Frontal cortex (tissue), 4 donors: Measurements from ENCODE around the gene ZSWIM5. TPM values are rescaled to one million over a fixed set of nuclear protein-coding genes. Genes with fewer than 3 reads are reported as not detected.
"Not testable (repeated sequence)": the region's sequence is repeated elsewhere in the genome, so short reads cannot be mapped to it uniquely, and the experiment has no call there.

ENCODE experiments used
- DNase-seq, 2 donors: peaks; one replicate each; pipeline ENCODE4 v3.0.0; 2012; ENCODE audit warnings: low spot score in 2 of 2
- FAIRE-seq: peaks from 2 replicates; lab custom pipeline; 2012; peaks lifted over from hg19 to GRCh38; lab: Jason Lieb, UNC
- total RNA-seq: library from RNA; depleted of rRNA; stranded (reverse); fragments of >200 nt; gene quantifications from one replicate; pipeline ENCODE4 v1.2.3, GENCODE V29; 2014
- donor health status: control.
- donor health status: control.
- donor health status: control.

ZSWIM5 gene
- total RNA-seq, 1 donor from 2014 or later: 15.9 TPM

DNA sequence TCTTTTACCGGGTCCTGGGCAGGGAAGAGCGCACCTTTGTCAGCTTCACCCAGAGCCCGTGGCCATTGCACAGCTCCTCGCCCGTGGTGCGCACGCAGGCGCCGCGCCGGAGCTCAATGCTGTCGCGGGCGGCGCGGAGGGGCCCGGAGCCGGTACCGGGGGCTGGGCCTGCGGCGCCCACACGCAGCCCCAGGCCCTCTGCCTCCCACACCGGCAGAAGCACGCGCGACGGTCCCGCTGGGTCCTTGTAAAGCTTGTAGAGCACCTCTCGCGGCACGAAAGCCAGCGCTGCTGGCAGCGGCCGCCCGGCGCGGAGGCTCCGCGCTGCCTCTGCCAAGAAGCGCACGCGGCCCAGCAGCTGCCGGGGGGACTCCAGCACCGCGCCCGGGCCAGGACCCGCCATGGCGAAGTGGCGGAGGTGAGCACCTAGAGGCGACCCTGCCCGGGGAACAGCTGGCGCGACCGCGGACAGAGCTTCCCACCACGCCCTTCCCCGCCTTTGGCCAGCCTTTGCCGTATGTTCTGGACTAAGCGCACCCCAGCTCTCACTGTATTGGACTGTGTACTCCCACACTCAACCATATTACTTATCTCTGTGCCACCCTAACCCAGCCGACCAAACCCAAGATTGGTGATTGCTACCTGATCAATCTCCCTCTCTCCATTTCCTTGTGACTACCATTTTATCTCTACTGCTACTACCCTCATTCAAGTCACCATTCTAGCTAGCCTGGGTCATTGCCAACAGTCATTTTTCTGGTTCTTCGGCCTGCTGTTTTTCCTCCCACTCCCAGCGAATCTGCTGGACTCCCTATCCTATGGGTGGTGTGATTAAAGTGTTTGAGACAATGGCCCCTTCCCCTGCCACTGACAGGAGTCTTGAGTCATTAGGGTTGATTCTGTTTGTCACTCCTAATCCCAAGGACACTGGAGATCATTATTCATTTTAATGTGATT is 195.3 kb downstream of the ZSWIM5 start, which contains the start of gene HECTD3:
TSS of gene HECTD3 (minus strand) at position 470 of the 957 bp plus-strand sequence. CDS start at position 403, 67 bp downstream.
- FAIRE-seq (no peak), DNase-seq (peak; percentile 84 to 87)

DNA sequence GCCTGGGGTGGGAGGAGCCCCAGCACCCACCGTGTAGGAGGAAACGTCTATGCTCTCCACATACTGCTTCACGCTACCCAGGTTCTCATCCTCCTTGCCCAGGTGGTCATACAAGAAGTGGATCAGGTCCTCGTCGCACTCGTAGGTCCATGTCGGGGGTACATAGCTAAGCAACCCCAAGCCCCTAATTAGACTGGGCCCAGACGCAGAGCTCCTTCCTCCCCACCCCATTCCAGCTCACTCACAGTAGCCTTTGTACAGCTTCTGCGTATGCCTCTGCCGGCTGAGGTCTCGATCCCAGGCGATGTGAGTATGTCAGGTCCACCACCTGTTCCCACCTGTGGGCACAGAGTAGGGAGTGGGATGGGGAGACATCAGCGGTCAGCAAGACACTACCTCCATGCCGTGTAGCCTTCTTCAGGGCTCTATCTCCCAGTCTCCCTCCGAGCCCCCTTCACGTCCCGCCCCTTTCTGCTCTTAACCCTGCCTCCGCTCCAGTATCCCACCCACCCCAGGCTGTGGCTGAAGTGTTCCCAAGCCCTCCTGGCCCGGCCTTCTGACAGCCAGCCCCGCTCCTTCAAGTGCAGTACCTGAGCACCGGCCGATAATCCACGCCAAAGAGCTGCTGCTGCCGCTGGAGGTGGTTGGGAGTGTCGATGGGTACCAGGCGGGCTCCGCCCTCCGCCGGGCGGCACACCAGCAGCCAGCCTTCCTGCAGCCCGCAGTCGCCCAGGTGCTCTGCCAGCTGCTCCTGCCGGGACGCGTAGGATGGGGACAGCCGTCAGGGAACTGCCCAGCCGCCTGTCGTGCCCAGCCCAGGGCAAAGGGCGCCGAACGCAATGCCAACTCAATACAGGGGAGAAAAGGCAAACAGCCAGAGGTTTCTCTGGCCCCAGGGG is 196.2 kb downstream of the ZSWIM5 start:
- no peak for DNase-seq

DNA sequence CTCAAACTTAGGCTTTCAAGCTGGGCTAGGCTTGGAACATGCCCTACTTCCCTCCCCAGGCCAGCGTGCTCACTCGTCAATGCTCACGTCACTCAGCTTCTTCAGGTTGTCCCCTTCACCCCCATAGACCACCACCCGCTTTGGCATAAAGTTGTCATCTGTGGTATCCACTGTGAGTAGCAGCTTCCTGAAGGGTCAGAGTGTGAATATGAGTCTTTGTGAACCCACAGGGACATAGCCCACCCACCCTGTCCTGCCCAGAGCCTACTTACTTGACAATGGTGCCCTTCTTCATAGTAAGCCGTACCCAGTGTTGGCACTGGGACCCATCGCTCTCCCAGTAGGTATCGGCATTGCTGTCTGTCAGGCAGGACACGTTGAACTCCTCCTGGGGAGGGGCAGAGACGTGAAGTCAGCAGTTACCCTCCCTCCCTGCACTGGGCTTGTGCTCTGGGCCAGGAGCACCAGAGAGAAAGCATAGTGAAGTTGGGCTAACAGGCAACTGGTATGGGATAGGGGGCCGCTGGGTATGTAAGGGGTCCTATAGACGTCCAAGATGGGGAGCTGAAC is 197.0 kb downstream of the ZSWIM5 start:
- no peak for DNase-seq
- FAIRE-seq: no peak

More for the DNA sequence above, 196.2 kb downstream of the ZSWIM5 start:
- no peak for FAIRE-seq

DNA sequence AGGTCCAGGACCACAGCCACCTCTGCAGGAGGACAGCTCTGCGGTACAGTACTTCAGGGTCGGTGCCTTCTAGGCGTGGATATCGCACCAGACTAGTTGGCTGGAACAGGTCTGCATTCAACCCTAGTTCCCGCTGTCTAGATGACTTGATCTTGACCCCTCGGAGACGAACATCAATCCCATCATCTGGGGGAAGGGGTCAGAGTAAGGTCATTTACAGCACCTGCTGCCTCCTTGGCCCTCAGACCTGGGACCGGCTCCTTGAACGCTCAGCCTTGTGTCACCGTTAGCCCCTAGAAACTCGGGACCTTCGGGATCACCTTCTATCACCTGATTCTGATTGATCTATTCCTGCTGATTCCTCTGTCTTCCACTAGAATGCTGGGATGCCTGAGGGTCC is 197.9 kb downstream of the ZSWIM5 start:
- FAIRE-seq (no peak), DNase-seq (no peak)

DNA sequence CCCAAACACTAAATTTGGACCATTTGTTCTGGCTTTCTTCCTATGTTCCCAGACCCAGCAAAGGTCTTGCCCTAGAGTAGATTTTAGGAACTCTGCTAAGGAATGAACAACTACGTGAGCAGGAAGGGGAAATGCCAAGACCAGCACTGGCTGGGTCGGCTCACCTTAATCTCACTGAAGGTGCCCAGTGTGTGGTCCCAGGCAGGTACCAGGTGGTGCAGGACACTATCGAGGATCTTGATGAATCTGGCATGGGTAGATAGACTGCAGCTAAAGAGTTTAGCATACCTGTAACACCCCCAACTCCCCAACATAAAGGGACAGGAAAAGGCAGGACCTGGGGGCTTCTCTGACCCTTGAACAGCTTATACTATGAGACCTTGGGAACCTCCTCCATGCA is 198.3 kb downstream of the ZSWIM5 start:
- FAIRE-seq (no peak), DNase-seq (no peak)

DNA sequence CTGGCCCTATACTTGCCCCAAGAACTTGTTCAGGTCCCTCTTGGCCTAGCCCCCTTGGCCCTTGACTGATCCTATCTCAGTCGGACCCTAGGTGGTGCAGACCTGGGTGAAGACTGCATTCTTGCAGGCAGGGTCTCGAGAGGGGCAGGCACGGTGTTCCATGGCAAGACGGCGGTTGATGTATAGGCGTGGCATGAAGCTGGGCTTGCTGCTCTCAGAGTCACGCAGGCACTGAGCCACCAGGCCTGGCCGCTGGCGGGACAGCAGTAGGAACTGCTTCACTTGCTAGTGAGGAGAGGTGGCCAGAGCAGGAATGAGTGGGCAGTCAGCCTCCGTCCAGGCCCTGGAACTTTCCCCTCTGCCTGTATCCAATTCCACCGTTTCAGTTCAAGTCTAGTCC is 199.1 kb downstream of the ZSWIM5 start:
- no peak for FAIRE-seq

DNA sequence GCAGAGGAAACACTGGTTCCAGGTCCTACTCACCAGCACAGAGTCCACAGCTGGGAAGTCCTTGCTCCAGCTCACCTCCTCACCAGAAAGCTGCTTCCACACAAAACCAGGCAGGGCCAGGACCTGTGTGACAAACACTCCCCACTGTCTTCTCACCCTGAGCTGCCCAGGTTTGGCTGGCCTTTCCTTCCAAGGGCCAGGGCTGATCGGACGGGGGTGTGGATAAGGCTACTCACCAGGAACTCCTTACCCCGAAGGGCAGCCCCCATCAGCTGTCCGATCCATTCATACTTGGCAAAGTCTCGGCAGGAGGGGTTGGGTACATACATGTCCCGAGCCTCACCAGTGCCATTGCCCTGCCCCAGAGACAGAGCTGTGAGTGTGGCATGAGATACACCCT is 200.6 kb downstream of the ZSWIM5 start:
- FAIRE-seq: no peak
- no peak for DNase-seq

More for the DNA sequence above, 199.1 kb downstream of the ZSWIM5 start:
- no peak for DNase-seq

DNA sequence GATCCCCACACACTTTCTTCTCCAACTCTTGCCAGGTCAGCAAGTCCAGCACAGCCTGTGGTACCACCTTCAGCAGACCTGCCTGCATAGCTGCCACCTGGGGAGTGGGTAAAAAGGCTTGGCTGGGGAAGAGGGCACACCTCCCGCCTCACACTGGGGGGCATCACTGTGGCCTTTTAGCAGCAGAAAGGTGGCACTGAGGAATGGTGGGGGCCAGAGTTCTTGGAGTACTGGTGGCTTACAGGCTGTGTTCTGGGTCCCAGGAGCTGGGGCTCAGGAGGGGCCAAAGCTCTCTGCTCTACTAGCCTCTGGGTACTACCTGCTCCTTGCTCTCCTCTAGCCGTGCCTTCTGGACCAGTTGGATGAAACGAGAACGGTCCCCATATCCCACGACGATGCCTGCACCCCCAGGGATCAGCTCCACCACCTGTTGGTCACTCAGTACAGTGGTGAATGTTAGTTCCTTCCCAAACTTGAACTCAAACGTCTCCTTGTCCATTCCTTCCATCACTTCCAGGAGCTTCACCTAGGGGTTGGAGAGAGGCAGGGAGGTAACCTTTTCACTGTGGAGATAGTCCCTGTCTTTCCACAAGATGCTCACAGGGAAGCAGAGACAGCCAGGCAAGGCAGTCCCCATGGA is 202.0 kb downstream of the ZSWIM5 start:
- no peak for FAIRE-seq

DNA sequence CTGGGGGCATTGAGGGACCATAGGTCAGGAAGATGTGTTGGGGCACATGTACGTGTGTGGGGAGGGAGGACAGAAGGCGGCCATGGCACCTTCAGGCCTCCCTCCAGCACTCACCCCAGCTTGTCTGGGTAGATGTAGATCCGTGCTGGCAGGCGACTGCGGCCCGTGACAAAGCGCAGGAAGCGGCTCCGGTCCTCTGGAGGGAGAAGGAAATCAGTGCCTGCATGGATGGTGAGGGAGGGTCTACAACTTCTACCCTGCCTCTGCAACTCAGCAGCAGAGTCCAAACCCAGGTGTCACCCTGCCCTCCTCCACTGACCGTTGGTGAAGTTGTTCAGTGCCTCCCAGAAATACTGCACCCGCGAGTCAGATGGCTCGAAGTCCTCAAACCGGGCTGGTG is 202.7 kb downstream of the ZSWIM5 start:
- FAIRE-seq: no peak

More for the DNA sequence above, 202.0 kb downstream of the ZSWIM5 start:
- no peak for DNase-seq

DNA sequence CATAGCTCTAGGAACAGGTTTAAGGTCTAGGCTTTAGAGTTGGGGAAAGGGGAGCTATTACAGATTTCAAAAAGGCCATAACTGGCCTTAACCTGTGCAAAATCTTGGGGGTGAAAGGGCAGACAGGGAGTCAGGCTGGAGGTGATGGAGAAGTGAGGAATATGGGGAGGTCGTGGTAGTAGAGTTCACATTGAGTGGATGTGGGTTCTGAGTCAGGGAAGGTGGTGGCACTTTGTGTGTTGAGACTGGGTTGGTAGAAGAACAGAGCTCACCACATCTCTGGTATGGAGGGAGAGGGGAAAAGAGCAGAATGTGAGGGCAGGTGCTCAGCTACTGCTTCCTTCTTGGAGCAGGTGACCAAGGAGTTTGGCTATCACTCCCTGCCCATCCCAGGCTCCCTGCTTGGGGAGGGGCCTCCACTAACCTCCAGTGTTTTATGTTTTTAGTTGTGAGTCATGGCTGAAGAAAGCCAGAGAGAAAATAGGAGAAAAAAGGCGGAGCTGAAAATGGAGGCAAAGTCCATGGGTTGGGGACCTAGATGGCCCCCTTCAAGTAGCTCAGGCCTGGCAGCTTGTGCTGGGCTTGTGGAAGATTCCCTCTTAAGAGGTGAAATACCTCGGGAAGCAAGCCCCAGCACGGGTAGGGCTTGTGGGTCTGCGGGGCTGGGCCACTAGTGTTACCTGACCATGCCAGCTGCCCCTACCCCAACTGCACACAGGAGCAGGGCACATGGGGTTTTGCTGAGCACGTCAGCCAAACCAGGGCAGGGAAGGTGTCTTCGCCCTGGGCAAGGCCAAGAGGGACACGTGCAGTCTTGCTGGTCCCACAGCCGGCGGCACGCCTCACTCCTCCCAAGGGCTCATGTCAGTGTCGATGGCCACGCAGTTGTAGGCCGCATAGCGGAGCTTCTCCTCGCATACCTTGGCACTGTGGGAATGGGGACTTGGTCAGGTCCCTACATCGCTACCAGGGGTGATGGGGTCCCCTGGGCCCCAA is 203.5 kb downstream of the ZSWIM5 start:
- FAIRE-seq (no peak), DNase-seq (no peak)

More for the DNA sequence above, 202.7 kb downstream of the ZSWIM5 start:
- DNase-seq: no peak

DNA sequence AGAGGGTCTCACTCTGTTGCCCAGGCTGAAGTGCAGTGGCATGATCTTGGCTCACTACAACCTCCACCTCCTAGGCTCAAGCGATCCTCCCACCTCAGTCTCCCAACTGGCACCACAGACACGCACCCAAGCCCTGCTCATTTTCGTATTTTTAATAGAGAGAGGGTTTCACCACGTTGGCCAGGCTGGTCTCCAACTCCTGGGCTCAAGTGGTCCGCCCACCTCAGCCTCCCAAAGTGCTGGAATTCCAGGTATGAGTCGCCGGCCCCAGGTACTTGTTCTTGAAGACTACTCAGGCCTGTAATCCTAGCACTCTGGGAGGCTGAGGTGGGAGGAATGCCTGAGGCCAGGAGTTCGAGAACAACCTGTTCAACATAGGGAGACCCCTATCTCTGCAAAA is 204.8 kb downstream of the ZSWIM5 start:
- DNase-seq, FAIRE-seq: not testable (repeated sequence)

DNA sequence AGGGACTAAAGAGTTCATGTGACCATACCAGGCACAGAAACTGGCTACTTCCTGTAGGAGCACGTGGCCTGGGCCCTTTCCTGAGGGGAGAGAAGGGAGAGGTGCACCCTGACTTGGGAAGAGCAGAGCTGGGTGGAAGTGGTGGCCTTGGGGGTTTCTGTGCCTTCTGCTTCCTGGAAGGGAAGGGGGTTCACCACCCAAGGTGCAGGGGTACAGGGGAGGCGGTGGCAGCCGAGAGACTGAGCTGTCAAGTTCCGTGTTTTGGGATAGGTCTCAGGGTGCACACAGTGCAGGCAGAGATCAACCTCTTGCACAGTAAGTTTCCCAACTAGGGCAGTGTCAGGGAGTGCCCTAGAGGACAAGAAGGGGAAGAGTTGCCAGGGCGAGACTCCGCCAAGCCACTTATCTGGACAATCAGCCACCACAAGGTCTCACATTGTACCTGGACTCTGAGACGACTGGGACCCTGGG is 205.4 kb downstream of the ZSWIM5 start:
- FAIRE-seq (no peak), DNase-seq (no peak)

DNA sequence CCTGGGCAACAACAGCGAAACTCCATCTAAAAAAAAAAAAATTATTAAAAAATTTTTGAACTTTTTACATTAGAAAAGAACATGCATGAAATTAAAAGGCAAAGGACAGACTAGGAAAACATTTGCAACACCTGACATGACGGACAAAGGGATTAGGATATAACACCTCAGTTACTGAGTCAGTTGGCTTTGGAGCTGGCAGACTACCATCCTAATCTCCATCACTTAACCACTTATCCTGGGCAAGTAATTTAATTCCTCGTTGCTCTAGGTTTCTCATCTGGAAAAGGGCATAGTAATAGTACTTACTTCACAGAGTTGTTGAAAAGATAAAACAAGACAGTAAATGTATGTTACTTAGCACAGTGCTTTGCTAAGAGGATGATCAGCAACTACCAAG is 207.2 kb downstream of the ZSWIM5 start:
- DNase-seq (no peak), FAIRE-seq (no peak)

DNA sequence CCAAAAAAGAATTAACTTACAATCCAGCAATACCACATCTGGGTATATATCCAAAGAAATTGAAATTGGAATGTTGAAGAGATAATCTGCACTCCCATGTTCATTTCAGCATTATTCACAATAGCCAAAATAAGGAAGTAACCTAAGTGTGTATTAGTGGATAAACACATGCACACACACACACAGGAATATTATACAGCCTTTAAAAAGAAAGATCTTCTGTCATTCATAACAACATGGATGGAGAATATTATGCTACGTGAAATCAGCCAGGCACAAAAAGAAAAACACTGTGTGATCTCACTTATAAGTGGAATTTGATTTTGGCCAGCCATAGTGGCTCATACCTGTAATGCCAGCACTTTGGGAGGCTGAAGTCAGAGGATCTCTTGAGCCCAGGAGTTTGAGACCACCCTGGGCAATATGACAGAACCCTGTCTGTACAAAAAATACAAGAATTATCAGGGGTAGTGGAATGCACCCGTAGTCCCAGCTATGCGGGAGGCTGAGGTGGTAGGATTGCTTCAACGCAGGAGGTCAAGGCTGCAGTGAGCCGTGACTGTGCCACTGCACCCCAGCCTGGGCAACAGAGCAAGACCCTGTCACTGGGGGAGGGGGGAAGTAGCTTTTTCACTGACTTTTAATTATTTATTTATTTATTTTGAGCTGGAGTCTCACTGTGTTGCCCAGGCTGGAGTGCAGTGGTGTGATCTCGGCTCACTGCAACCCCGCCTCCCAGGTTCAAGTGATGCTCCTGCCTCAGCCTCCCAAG is 210.8 kb downstream of the ZSWIM5 start:
- DNase-seq (no peak), FAIRE-seq (no peak)

DNA sequence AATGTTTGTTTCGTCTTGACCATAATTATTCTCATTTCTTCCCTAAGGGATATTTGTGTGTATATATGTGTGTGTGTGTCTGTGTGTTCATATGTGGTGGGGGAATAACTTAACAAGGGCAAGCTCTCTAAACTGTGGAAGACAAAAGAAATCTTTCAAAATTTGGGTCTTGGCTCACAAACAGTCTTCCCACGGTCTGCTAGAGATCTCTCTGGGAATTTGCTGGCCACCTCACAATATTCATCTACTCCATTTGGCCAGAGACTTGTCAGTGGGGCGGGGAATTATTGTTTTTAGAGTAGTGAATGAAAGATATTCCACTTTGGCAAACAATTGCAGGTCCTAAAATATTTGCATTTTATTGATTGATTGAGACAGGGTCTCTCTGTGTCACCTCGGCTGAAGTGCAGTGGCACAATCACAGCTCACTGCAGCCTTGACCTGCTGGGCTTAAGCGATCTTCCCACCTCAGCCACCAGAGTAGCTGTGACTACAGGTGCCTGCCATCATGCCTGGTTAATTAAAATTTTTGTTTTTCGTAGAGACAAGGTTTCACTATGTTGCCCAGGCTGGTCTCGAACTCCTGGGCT is 212.0 kb downstream of the ZSWIM5 start:
- no peak for FAIRE-seq
- no peak for DNase-seq

DNA sequence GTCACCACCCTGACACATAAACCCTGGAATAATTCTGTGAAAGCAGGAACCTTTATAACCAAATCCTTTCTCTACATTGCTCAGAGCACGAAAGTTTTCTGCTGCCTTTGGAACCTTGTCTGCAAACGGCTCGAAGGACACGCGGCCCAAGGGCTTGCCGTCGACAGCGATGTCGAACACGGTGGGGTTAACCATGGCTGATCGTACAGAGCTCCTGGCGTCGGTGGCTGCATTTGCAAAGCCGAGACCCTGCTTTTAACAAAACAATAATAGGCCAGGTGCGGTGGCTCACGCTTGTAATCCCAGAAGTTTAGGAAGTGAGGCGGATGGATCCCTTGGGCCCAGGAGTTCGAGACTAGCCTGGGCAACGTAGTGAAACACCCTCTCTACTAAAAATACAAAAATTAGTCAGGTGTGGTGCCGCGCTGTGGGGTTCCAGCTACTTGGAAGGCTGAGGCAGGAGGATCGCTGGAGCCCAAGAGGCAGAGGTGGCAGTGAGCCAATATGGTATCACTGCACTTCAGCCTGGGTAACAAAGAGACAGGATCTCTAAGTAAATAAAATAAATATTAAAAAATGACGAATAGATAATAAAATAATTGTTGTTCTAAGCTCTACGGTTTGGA is 217.8 kb downstream of the ZSWIM5 start:
- DNase-seq (no peak), FAIRE-seq (no peak)
